Mucosa of rectum (tissue), 2 donors: ENCODE data around the gene EVX1.
A peak's percentile ranks its signal among the peaks of the same experiment; 100 is the strongest.

Experiments used
- H3K27ac ChIP-seq, 2 donors: one replicate each; pipeline ENCODE4 v1.7.0; 2013; ENCODE audit warnings: inconsistent platforms in 2 of 2, low read depth in 2 of 2, low read length in 2 of 2
- H3K27me3 ChIP-seq, 2 donors: one replicate each; pipeline ENCODE4 v1.7.0; 2013; ENCODE audit warnings: low read length in 2 of 2; ENCODE audit not compliant: control insufficient read depth in 2 of 2, insufficient read depth in 2 of 2
- H3K36me3 ChIP-seq, 2 donors: one replicate each; pipeline ENCODE4 v1.7.0; 2013; ENCODE audit warnings: low read length in 2 of 2; ENCODE audit not compliant: control insufficient read depth in 2 of 2, insufficient read depth in 2 of 2
- H3K4me1 ChIP-seq, 2 donors: one replicate each; pipeline ENCODE4 v1.7.0; 2013; ENCODE audit warnings: low read length in 2 of 2, mild to moderate bottlenecking in 1 of 2; ENCODE audit not compliant: control insufficient read depth in 2 of 2, insufficient read depth in 2 of 2
- H3K4me3 ChIP-seq, 2 donors: one replicate each; pipeline ENCODE4 v1.7.0; 2013; ENCODE audit warnings: low read length in 2 of 2
- H3K9ac ChIP-seq, 2 donors: one replicate each; pipeline ENCODE4 v1.7.0; 2013; ENCODE audit warnings: low read length in 2 of 2, low read depth in 1 of 2, mild to moderate bottlenecking in 1 of 2
- H3K9me3 ChIP-seq, 2 donors: one replicate each; pipeline ENCODE4 v1.7.0; 2013; ENCODE audit warnings: low read length in 2 of 2; ENCODE audit not compliant: control insufficient read depth in 2 of 2
- donor health status: healthy.
- donor health status: Normal muscosa, but diverticular disease.

Gene EVX1

GRCh38 chr7:27242555-27243339 is at the start of gene EVX1:
Gene EVX1, plus strand, starts transcription at chr7:27242802. Its CDS starts 229 bp downstream, at chr7:27243031.
- Histone ChIP-seq H3K4me1 (peaks cover 31% of the 10 kb centered on the region in 2 donors), H3K36me3 (no peaks in the 10 kb centered on the region), H3K4me3 (peak within 1 kb of the TSS; percentile 53 to 56), H3K27me3 (peaks cover 79 to 85% of the 10 kb centered on the region in 2 donors), H3K9ac (peak within 1 kb of the TSS in 1 of 2 donors; percentile 20), H3K9me3 (no peaks in the 10 kb centered on the region), H3K27ac (no peak within 1 kb of the TSS)

- peak overlapping the region; percentile 66 to 79 for H3K4me3 ChIP-seq
- no peaks in the 10 kb centered on the region for H3K36me3 ChIP-seq
- H3K9ac ChIP-seq, result peak overlapping the region; percentile 78 to 92
- peak overlapping the region; percentile 91 to 93 for H3K27ac ChIP-seq
- H3K27me3 ChIP-seq, result peaks cover 8 to 32% of the 10 kb centered on the region in 2 donors
- peaks cover 0 to 2% of the 10 kb centered on the region in 2 donors for H3K9me3 ChIP-seq
- peaks cover 24 to 42% of the 10 kb centered on the region in 2 donors for H3K4me1 ChIP-seq
These were observed 49.1 kb upstream of the EVX1 start for GRCh38 chr7:27193335-27194001.

GRCh38 chr7:27194002-27194352 is 48.6 kb upstream of the EVX1 start:
- peaks cover 8 to 37% of the 10 kb centered on the region in 2 donors for H3K27me3 ChIP-seq
- no peaks in the 10 kb centered on the region for H3K36me3 ChIP-seq
- H3K9ac ChIP-seq, result peak overlapping the region; percentile 78 to 92
- peak overlapping the region; percentile 91 to 93 for H3K27ac ChIP-seq
- peak overlapping the region; percentile 66 to 79 for H3K4me3 ChIP-seq
- H3K4me1 ChIP-seq, result peaks cover 24 to 36% of the 10 kb centered on the region in 2 donors
- peaks cover 0 to 2% of the 10 kb centered on the region in 2 donors for H3K9me3 ChIP-seq

GRCh38 chr7:27194686-27195379 is 47.8 kb upstream of the EVX1 start:
- H3K27ac ChIP-seq, result peak overlapping the region in 1 of 2 donors; percentile 55
- no peaks in the 10 kb centered on the region for H3K36me3 ChIP-seq
- peaks cover 16 to 28% of the 10 kb centered on the region in 2 donors for H3K4me1 ChIP-seq
- H3K4me3 ChIP-seq, result peak overlapping the region; percentile 66 to 79
- peaks cover 8 to 36% of the 10 kb centered on the region in 2 donors for H3K27me3 ChIP-seq
- H3K9ac ChIP-seq, result peak overlapping the region; percentile 72 to 92
- peaks cover 0 to 2% of the 10 kb centered on the region in 2 donors for H3K9me3 ChIP-seq

GRCh38 chr7:27196287-27196767 is 46.3 kb upstream of the EVX1 start:
- peaks cover 0 to 2% of the 10 kb centered on the region in 2 donors for H3K9me3 ChIP-seq
- H3K4me1 ChIP-seq, result peaks cover 10 to 24% of the 10 kb centered on the region in 2 donors
- peak overlapping the region; percentile 79 to 85 for H3K4me3 ChIP-seq
- peaks cover 8 to 38% of the 10 kb centered on the region in 2 donors for H3K27me3 ChIP-seq
- H3K36me3 ChIP-seq, result no peaks in the 10 kb centered on the region
- peak overlapping the region; percentile 35 to 98 for H3K9ac ChIP-seq
- H3K27ac ChIP-seq, result peak overlapping the region; percentile 14 to 62

GRCh38 chr7:27197137-27198042 is 45.2 kb upstream of the EVX1 start:
- Histone ChIP-seq H3K4me3 (peak overlapping the region; percentile 79 to 85), H3K27me3 (peaks cover 3 to 39% of the 10 kb centered on the region in 2 donors), H3K36me3 (no peaks in the 10 kb centered on the region), H3K9me3 (peaks cover 0 to 2% of the 10 kb centered on the region in 2 donors), H3K27ac (peak overlapping the region; percentile 82 to 86), H3K9ac (peak overlapping the region; percentile 90 to 98), H3K4me1 (peaks cover 3 to 25% of the 10 kb centered on the region in 2 donors)

- Histone ChIP-seq H3K4me1 (peaks cover 3 to 22% of the 10 kb centered on the region in 2 donors), H3K4me3 (peak overlapping the region; percentile 79 to 85), H3K36me3 (no peaks in the 10 kb centered on the region), H3K27ac (peak overlapping the region; percentile 82 to 86), H3K9ac (peak overlapping the region; percentile 90 to 98), H3K9me3 (peaks cover 0 to 2% of the 10 kb centered on the region in 2 donors), H3K27me3 (peaks cover 3 to 36% of the 10 kb centered on the region in 2 donors)
These were observed 44.3 kb upstream of the EVX1 start for GRCh38 chr7:27198138-27198841.

- Histone ChIP-seq H3K4me1 (peaks cover 3 to 26% of the 10 kb centered on the region in 2 donors), H3K27me3 (peaks cover 5 to 34% of the 10 kb centered on the region in 2 donors)
These were observed 43.5 kb upstream of the EVX1 start for GRCh38 chr7:27198871-27199801.

More at GRCh38 chr7:27198871-27199801, 43.5 kb upstream of the EVX1 start:
- Histone ChIP-seq H3K36me3 (no peaks in the 10 kb centered on the region), H3K27ac (peak overlapping the region; percentile 82 to 86), H3K9ac (peak overlapping the region; percentile 90 to 98), H3K4me3 (peak overlapping the region; percentile 79 to 89), H3K9me3 (peaks cover 0 to 2% of the 10 kb centered on the region in 2 donors)
